Subcutaneous adipose tissue (tissue), 4 donors: ENCODE measurements around the gene LPCAT2. TPM values are rescaled to one million over a fixed set of nuclear protein-coding genes. Genes with fewer than 3 reads are reported as not detected.

ENCODE experiments used
- total RNA-seq, 4 donors: library from RNA; depleted of rRNA; stranded (reverse); fragments of >200 nt; gene quantifications; one replicate each; pipeline ENCODE4 v1.1.0, GENCODE V29; 2016
- TF ChIP-seq, protein P1 (sequence below): fragments of 450-650 bp; IDR thresholded peaks from one replicate; pipeline ENCODE4 v1.5.1; 2016; ENCODE audit warnings: low read depth, mild to moderate bottlenecking, control low read depth, antibody characterized with exemption, moderate library complexity

The LPCAT2 gene
- total RNA-seq, 4 donors from 2014 or later, result 14.1 to 37.1 (median 18.5) TPM

DNA sequence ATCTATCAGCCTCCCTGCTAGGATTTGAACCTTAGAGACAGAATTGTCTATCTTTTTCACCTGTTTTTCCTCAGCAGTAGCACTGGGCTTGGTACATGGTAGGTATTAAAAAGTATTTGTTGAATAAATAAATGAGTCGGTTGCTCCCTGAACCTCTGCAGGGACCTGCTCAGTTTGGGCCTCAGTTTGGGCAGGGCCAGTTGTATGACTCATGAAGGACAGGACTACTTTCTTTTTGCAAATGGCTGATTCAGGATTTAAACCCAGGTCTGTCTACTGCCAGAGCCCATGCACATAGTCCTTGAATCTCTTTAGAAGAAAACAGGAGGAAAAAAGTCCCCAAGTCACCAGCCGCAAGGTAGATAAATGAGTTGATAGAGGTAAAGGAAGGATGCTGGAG is 26.8 kb upstream of the LPCAT2 start:
- TF ChIP-seq, protein P1, sequence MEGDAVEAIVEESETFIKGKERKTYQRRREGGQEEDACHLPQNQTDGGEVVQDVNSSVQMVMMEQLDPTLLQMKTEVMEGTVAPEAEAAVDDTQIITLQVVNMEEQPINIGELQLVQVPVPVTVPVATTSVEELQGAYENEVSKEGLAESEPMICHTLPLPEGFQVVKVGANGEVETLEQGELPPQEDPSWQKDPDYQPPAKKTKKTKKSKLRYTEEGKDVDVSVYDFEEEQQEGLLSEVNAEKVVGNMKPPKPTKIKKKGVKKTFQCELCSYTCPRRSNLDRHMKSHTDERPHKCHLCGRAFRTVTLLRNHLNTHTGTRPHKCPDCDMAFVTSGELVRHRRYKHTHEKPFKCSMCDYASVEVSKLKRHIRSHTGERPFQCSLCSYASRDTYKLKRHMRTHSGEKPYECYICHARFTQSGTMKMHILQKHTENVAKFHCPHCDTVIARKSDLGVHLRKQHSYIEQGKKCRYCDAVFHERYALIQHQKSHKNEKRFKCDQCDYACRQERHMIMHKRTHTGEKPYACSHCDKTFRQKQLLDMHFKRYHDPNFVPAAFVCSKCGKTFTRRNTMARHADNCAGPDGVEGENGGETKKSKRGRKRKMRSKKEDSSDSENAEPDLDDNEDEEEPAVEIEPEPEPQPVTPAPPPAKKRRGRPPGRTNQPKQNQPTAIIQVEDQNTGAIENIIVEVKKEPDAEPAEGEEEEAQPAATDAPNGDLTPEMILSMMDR, result no peak

DNA sequence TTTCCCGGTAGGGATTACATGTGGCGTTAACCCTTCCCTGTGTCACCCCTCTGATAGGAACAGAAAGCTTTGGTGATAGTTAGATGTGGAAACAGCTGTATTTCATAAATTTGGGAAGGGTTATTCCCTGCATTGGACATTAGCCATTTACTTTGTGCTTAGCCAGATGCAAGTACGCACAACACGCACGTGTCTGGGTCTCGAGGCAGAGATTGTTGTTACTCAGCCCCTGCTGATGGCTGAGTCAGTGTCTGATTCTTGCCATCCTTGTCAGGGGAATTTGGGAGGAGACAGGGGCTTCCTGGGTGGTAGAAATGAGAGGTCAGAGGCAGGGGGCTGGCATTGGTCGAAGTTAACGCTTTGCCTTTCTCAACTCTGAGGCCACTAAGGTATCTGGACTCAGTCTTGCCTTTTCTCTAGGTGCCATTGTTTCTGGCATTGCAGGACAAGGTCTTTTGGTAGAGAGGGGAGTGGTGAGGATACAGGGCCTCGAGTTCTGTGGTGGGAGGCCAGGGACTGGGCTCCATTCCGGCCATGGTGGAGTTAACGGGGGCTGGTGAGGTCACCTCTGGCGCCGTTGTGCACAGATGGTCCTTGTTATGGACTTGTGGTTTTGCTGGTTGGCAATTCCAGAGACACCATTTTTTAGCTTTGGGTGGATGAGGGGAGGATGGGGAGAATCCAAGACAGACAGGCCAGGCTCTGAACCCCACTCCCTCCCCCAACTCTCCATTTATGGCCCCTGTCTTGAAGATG is 21.6 kb upstream of the LPCAT2 start:
- TF ChIP-seq, protein P1, result no peak

DNA sequence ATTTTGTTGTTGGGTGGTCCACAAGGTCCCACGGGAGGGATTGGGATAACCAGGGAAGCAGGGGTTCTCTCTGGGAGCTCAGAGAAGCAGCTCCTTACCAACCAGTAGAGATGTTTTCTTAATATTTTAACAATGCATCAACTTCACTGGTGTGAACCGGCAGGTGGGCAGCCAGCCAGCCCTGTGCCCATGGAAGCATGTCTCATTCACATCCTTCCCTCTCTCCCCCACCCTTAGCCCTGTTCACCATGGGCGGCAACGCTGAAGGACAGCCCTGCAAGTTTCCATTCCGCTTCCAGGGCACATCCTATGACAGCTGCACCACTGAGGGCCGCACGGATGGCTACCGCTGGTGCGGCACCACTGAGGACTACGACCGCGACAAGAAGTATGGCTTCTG is 20.6 kb upstream of the LPCAT2 start:
- TF ChIP-seq, protein P1, result no peak

DNA sequence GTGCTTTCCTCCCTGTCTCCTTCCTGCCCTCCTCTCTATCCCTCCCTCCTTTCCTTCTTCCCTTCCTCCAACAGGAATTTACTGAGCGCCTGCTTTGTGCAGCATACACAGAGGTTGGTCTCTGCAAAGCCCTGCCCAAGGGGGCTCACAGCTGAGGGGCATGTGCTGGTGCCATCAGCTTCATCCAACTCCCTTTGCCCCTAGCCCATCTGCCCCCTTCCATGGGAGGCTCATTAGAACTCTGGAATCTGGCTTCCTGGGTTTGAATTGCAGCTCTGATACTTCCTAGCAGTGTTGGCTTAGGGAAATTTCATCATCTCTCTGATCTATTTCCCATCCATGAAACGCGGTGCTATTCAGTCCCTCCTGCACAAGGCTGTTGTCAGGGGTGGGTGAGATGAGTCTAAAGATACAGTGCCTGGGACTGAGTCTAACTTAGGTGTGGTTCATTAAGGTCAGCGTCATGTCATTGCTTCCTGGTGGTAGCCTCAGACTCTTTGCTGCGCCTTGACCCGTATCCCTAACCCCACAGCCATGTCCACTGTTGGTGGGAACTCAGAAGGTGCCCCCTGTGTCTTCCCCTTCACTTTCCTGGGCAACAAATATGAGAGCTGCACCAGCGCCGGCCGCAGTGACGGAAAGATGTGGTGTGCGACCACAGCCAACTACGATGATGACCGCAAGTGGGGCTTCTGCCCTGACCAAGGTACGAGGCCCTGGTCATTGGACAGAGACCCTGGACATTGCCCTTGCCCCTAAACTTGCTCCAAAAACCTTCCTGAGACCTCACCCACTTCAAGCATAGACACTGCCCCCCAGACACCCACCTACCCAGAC is 19.5 kb upstream of the LPCAT2 start:
- TF ChIP-seq, protein P1, result no peak

DNA sequence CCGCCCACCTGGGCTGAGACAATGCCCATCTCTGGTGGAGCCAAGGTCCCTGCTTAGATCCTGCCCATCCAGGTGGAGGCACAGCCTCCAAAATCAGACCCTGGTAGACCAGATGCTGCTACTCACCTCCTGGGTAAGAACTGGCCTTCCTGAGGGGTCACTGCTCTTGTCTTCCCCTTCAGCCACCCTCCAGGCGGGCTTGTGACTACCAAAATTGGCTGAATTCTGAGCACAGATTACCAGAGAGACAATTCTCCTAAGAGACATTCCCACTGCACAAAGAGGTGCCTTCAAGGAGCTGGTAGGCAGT is 19.0 kb upstream of the LPCAT2 start:
- TF ChIP-seq, protein P1, result no peak

DNA sequence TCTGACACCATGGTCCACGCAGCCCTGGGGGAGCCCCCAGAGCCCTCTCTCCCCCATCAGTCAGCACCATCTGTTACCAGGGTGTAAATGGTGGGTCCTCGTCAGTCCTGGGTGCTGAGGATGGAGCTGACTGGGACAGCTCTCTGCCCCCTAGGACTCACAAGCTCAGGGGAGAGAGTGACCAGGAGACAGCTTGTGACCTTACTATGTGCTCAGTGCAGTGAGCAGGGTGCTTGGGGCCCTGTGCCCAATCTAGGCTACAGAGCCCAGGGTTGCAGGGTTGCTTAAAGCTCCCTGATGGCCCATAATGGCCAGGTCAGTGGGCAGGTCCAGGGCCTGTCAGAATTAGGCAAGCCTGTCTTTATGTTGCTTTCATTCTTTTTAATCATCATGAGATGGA is 18.6 kb upstream of the LPCAT2 start:
- TF ChIP-seq, protein P1, result no peak

DNA sequence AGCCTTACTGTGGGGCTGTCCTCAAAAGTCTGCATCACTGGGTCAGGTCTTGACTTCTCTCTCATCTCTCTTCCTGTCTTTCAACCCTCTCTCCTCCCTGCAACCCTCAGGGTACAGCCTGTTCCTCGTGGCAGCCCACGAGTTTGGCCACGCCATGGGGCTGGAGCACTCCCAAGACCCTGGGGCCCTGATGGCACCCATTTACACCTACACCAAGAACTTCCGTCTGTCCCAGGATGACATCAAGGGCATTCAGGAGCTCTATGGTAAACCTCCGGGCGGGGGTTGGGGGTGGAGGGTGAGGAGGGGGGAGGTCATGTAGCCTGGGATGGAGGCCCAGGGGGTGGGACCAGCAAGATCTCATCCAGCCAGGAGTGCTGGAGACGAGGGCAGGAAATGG is 17.2 kb upstream of the LPCAT2 start:
- TF ChIP-seq, protein P1, result no peak
